ENCODE results near the gene EEF1A2.

Gene EEF1A2

DNA sequence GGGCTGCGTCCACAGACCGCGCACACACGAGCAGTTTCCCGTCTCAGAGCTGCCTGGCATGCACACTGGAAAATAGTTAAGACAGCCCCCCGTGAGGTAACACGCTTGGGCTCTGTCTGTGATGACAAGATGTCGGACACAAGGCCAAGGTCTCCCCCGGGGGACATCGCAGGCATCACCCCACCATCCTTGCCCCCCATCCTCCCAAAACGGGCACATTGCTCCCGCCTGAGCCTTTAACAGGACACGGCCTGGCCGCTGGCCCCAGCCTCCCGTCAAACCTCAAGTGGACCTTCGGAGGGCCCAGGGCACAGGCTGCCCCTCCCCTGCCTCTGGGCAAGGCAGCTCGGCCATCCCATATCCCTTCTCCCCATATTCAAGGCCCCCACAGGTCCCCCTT is 32.0 kb downstream of the EEF1A2 start:
- DNase-seq: no peak

DNA sequence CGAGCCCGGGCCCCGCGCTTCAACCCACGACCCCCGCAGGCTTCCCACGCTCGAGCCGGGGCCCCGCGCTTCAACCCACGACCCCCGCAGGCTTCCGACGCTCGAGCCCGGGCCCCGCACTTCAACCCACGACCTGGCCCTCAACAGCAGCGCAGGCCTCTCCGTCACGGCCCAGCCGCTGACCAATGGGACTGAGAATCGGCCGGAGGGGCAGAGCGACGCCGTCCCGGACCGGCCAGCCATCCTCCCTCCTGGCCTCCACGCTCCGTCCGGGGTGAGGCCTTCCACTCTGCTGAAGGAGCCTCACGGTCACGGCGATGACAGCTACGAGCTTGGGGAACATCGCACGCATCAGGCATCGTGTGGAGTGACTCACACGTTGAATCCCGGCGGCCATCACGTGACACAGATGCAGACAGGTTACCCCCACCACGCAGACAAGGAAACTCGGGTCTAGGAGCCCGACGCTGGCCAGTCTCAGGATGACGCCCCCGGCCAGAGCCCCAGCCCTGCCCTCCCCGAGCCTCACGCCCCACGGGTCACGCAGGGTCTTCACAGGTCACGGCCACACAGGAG is 32.5 kb downstream of the EEF1A2 start:
- no peak for DNase-seq

- no peak for DNase-seq
These were observed 33.3 kb downstream of the EEF1A2 start for GRCh38 chr20:63465380-63466249.

GRCh38 chr20:63464289-63464635 is 34.6 kb downstream of the EEF1A2 start:
- DNase-seq: no peak

GRCh38 chr20:63463400-63464288 is 35.2 kb downstream of the EEF1A2 start:
- DNase-seq: no peak

DNA sequence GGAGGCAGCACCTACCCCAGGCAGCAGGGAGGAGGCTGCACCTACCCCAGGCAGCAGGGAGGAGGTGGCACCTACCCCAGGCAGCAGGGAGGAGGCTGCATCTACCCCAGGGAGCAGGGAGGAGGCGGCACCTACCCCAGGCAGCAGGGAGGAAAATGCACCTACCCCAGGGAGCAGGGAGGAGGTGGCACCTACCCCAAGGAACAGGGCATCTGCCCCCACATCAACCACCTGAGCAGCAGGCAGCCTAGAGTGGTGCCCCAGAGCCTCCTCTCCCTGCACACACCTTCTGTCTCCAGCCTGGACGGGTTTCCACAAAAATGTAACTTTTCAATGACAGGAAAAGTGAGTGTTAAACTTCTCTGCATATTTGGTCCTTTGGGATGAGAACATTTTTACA is 36.6 kb downstream of the EEF1A2 start:
- no peak for DNase-seq

DNA sequence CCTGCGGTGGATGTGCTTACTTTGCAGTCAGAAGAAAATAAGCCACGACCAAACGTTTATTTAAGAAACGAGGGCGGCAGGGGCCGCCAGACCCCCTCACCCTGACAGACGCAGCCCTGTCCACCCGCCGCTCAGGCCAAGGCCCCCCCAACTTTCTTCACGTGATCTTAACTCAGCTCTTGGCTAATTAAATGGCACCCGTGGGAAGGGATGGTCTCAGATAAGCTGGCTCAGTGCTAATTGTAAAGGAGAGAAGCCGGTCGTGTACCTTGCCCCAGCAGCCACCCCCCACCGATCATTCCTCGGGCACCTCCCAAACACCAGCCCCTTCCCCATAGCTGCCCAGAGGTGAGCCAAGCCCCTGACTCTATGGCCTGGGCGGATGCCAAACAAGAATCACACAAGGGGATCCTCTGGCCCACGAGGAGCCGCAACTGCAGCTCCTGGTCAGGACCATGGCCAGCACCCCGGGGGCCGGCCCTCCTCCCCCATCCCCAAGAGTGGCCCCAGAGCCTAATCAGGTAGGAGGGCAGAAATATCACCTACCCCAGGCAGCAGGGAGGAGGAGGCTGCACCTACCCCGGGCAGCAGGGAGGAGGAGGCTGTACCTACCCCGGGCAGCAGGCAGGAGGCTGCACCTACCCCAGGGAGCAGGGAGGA is 37.6 kb downstream of the EEF1A2 start:
- DNase-seq: no peak

DNA sequence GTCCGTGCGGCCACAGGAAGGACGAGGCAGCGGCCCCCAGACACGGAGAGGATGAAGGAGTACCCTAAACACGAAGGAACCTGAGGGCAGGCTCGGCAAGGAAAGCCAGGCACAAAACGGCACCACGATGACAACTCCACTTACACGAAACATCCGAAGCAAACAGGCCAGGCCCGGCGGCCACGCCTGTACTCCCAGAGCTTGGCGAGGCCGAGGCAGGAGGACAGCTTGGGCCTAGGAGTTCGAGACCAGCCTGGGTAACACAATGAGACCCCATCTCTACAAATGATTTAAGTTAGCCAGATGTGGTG is 39.9 kb downstream of the EEF1A2 start:
- no peak for DNase-seq

GRCh38 chr20:63458170-63459069 is 40.5 kb downstream of the EEF1A2 start:
- no peak for DNase-seq

DNA sequence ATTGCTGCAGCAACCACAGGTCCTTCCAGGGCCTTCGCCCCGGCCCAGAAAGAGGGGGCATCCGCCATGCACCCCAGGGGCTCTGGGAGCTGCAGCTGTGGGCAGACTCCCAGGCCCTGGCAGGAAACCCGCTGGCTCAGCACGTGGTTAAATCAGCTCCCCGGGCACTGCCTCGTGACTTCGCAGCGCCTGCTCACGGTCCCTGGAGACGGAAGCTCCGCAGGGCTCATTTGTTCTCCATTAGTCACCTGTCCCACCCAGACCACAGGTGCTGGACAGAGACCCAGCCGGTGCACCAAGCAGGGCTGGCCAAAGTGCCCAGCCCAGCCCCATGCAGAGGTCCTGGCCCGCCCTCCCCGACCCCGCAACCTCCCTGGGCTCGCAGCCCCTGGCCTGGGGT is 41.1 kb downstream of the EEF1A2 start:
- no peak for DNase-seq

DNA sequence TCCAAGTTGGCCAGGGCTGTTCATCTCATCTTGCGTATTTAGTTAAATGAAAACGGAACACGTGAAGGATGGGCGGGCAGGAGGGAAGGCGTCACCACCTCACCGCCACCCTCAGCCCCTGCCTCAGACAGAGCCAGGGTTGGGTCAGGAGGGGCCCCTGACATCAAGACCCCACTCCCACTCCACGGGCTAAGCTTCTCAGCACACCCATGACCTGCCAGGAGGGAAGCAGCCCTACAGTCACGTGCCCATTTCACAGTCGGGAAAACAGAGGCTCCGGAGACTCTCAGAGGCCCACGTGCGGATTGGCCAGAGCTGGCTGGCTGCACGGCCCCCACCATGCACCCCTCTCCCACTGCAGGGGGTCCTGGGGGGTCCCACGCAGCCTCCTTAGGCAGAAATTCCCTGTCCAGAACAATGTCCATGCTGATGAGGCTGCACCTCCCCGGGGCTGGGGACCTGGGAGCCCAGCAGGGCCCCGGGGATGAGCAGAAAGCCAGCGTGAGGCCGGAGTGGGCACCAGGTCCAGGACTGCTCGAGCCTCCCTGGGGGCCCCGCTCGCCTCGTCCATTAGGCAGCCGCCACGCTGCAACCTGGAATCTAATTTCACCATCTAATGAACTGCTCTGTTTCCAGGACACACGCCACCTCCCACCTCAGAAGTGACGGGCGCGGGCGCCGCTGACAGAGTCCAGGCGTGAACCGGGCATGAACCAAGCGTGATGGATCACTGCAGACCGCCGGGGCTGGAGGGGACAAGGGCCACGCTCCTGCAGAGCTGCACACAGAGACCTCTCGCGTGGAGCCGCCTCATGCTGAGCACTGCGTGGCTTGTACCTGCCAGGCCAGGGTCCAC is 42.2 kb downstream of the EEF1A2 start:
- no peak for DNase-seq

DNA sequence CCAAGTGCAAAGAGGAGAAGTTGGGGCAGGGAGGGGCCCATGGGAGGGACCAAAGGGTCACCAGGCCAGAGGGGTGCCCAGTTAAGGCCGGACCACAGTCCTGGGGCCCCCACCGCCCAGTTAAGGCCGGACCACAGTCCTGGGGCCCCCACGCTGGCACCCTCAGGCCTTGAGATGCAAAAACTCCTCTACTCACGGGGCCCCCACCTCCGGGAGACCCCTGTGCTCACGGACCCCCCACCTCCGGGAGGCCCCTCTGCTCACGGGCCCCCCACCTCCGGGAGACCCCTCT is 43.4 kb downstream of the EEF1A2 start:
- DNase-seq: no peak

DNA sequence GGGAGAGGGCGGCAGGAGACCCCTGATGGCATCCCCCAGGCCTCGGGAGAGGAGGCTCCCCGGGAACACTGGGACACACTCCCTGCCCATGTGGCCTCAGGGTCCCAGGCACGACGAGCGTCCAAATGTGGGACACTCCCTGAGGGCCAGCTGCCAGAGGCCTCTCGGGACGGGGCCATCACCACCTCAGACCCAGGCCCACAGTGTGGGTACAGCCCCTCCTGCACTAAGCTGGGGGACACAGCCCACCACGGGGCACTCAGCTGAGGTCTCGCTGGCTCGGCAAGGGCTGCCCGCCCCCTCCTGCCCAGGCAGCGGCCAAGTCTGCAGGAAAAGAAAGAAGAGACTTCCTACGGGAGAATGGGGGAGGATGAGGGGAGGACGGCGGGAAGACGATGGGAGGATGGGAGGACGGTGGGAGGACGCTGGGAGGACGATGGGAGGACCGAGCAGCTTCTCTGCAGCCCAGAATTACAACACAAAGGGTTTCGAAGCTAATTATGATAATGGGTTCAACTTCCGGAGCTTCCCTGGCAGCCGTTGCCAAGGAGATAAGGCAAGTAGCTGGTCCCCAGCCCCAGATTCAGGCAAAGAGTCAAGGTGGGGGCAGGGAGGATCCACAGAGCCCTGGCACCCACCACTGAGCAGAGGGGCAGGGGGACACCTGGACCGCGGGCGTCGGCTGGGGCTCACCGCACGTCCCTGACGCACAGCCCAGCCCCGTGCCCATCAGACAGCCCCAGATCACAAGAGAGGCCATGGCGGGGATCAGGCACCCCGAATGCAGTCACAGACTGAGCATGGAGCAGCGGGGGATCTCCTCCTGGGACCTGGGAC is 43.9 kb downstream of the EEF1A2 start:
- no peak for DNase-seq

DNA sequence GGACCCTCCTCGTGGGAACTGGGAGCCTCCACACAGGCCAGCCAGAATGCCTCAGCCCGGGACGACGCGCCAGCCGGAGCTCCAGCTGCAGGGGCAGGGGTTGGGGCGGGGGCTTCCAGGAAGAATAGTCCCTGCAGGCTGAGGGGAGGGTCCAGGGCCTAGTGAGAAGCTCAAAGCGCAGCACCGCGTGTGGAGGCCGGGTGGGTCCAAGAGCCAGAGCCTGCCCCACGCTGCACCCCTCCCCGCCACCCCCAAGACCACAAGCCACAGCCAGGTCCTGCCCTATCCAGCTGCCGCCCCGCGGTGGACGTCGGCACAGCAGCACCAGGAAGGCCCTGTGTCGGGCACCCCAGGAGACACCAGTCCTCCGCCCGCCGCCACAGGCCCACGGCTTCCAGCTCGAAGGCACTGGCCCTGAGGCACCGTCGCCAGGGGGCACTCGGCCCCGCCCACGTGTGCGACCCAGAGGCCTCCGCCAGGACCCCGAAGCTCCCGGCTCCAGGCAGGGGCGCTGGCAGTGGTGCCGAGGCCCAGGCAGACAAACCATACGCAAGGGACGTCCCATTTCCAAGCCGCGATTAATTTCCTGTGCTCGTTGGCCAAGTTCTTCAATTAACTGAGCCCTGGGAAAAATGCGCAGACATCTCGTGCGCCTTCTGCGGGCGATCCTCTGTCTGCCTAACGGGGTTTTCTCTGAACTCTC is 45.9 kb downstream of the EEF1A2 start:
- DNase-seq: no peak

GRCh38 chr20:63452341-63452740 is 46.5 kb downstream of the EEF1A2 start:
- no peak for DNase-seq

GRCh38 chr20:63451821-63452220 is 47.1 kb downstream of the EEF1A2 start:
- no peak for DNase-seq

DNA sequence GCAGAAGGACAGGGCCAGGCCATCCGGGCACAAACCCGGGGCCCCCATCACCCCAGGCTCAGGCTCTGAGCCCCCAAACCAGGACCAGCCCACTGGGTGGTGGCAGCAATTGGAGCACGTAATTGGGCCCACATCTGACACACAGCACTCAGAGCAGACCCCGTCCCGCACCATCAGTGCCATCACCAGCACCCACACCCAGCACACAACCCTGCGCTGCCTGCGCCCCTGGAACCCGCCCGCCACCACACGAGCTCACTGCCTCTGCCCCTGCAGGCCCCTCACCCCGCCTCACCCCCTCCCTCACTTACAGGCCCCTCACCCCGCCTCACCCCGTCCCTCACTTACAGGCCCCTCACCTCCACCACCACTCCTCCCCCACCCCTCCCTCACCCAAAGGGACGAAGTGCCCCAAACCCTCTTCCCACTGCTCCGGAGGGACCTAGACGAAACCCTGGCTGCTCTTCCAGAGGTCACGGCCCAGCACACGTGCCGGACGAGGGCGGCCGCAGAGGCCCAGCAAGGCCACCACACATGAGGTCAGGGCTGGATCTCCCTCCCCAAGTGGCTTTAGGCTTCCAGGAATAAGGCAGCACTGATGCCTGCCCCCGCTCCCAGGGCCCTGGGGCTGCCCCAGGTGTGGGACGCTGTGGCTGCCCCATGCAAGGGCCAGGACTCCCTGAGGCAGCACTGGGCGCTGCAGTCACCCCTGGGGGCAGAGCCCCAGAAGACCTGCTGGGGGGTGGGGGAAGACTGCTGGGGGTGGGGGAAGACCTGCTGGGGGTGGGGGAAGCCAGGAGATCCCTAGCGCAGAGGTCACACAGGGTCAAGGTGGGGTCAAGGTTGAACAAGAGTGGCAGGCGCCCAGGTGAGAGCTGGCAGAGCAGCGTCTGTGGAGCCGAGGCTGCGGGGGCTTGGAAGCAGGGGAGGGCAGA is 48.8 kb downstream of the EEF1A2 start:
- DNase-seq: no peak

- no peak for DNase-seq
These were observed 49.9 kb downstream of the EEF1A2 start for GRCh38 chr20:63449025-63449424.

DNA sequence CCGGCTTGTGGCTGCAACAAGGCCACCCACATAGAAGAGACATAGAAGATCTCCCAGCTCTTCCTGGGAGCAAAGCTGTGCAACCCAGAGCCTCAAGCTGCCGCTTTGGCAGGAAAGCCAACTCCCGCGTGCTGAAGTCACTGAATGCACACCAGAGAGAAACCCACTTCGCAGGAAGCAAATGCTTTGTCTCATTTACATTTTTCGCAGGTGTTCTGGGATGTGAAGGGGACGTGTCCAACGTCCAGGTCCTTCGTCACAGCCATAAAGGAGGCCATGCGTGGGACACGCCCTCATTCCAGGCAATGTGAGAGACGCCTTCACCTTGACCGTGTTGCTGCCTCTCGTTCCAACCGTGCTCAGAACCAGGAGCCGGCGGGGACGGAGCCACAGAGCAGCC is 50.9 kb downstream of the EEF1A2 start:
- DNase-seq: no peak
